Lower lobe of right lung (tissue), 2 donors: Measurements from ENCODE around the gene LIN52. TPM values are rescaled to one million over a fixed set of nuclear protein-coding genes. Genes with fewer than 3 reads are reported as not detected.

ENCODE experiments used
- ATAC-seq, 2 donors: fragments of 200-7000 bp; cut with Tn5 transposase; one replicate each; pipeline ENCODE4 v1.9.1; 2020 to 2022; ENCODE audit warnings: mild to moderate bottlenecking in 2 of 2, moderate library complexity in 2 of 2
- DNase-seq: peaks from one replicate; pipeline ENCODE4 v3.0.0-alpha.2; 2020
- H3K27ac ChIP-seq: fragments of 200-600 bp; one replicate; pipeline ENCODE4 v1.8.0; 2022
- H3K27me3 ChIP-seq: fragments of 200-600 bp; one replicate; pipeline ENCODE4 v1.8.0; 2022; ENCODE audit warnings: low read depth
- H3K36me3 ChIP-seq: fragments of 200-600 bp; one replicate; pipeline ENCODE4 v1.8.0; 2022; ENCODE audit warnings: mild to moderate bottlenecking
- H3K4me1 ChIP-seq: fragments of 200-600 bp; one replicate; pipeline ENCODE4 v1.8.0; 2022
- H3K4me3 ChIP-seq: fragments of 200-600 bp; one replicate; pipeline ENCODE4 v1.8.0; 2022; ENCODE audit warnings: mild to moderate bottlenecking
- H3K9me3 ChIP-seq: fragments of 200-600 bp; one replicate; pipeline ENCODE4 v1.8.0; 2022
- intact Hi-C: fragments of 100-400 bp; cut with DNase I; formaldehyde crosslinking; loops from one replicate; pipeline ENCODE4 v1.11.0; 2022
- total RNA-seq: library from RNA; stranded (reverse); fragmentation: NEBNext Ultra II Directional; extraction: Animal tissue kit (Norgen Biotek cat#: 25700); gene quantifications from one replicate; pipeline ENCODE4 v1.2.1, GENCODE V29; 2021
- TF ChIP-seq, protein P1 (sequence below): fragments of 200-600 bp; IDR thresholded peaks from one replicate; pipeline ENCODE4 v1.8.0; 2022; ENCODE audit warnings: antibody characterized with exemption, mild to moderate bottlenecking
- donor health status: DM: no; HTN: yes; CAD: no; lungs with severe emphysema.

The LIN52 gene
- total RNA-seq, 1 donor from 2014 or later, result 7.9 TPM

DNA sequence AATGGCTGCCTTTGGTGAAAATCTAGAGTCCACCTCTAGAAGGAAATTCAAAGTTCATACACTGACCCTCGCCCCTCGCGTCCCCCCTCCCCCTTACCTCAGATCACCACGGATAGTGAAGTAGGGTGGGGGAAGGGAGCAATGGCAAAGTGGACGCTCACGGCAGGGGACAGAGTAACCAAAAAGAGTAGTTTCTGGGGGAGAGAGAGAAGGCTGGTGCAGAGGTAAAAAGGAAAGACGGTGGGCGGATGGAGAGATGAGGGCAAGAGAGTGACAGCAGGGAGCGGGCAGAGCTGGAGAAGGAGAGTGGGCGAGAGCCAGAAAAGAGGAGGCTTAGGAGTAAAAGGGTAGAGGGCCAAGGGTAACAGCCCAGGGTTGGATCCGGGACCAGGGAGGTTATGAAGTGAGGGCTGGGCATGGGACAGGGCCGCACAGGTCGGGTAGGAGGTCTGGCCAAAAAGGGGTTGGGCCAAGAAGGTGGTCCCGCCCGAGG lies 926 bp upstream of the LIN52 start:
- ATAC-seq (peak; percentile 36 to 41), DNase-seq (no peak)
- Histone ChIP-seq H3K4me3 (peak overlapping the region; percentile 92), H3K36me3 (no peaks in the 10 kb centered on the region), H3K4me1 (peaks cover 34% of the 10 kb centered on the region), H3K9me3 (no peaks in the 10 kb centered on the region), H3K27ac (peak overlapping the region; percentile 86), H3K27me3 (no peaks in the 10 kb centered on the region)
- intact Hi-C loops, result no loop called here
- TF ChIP-seq, protein P1, sequence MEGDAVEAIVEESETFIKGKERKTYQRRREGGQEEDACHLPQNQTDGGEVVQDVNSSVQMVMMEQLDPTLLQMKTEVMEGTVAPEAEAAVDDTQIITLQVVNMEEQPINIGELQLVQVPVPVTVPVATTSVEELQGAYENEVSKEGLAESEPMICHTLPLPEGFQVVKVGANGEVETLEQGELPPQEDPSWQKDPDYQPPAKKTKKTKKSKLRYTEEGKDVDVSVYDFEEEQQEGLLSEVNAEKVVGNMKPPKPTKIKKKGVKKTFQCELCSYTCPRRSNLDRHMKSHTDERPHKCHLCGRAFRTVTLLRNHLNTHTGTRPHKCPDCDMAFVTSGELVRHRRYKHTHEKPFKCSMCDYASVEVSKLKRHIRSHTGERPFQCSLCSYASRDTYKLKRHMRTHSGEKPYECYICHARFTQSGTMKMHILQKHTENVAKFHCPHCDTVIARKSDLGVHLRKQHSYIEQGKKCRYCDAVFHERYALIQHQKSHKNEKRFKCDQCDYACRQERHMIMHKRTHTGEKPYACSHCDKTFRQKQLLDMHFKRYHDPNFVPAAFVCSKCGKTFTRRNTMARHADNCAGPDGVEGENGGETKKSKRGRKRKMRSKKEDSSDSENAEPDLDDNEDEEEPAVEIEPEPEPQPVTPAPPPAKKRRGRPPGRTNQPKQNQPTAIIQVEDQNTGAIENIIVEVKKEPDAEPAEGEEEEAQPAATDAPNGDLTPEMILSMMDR, result no peak

DNA sequence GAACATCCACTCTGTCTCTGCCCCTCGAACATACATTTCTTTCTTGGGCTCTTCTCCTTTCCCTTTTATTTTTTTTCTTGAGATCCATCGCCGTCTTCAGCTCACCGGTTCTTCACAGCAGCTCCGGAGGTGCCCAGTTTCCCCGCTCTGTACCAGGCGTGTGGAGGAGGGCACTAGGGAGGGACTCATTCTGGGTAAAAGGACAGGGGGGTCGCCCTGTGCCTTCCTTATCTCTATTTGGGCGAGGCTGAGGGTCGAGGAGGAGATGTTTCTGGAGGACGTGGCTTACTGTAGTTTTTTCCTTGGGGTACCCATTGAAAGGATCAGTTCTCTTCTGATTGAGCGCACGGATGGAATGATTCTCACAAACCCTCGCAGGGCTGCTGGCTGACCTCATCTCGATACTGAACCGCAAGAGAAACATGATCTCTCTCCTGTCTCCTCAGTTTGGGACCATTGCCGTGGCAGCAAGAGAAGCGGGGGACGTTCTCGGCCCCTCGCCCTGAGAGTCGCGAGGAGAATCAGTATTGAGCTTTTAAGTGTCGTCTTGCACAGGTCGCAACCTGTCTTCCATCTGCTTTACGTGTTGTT lies 386 bp downstream of the LIN52 start:
- Histone ChIP-seq H3K27me3 (no peaks in the 10 kb centered on the region), H3K9me3 (no peaks in the 10 kb centered on the region), H3K4me3 (peak overlapping the region; percentile 92), H3K36me3 (no peaks in the 10 kb centered on the region), H3K4me1 (peaks cover 34% of the 10 kb centered on the region), H3K27ac (peak overlapping the region; percentile 78)
- TF ChIP-seq, protein P1, result no peak
- intact Hi-C loops, result no loop called here
- DNase-seq (no peak), ATAC-seq (peak; percentile 2 to 27)

DNA sequence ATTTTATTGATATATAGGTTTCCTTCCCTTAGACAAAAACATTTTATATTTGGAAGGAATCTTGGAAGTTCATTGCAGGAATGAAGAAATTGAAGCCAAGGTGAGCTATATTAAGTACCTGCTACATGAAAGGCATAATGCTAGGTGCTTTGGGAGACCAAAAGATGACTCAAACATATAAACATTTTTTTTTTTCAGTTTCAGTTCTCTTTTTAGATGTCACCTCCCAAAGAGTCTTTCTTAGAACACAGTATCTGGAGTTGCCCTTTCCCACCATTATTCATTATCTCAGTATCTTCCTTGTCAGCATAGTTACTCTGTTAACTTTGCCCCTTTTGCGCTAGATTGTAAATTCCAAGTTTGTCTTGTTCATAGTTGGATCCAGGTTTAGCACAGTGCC lies 1.1 kb downstream of the LIN52 start:
- TF ChIP-seq, protein P1, result no peak
- Histone ChIP-seq H3K9me3 (no peaks in the 10 kb centered on the region), H3K4me3 (peak overlapping the region; percentile 92), H3K36me3 (no peaks in the 10 kb centered on the region), H3K27me3 (no peaks in the 10 kb centered on the region), H3K27ac (no peak overlapping the region), H3K4me1 (peaks cover 34% of the 10 kb centered on the region)
- DNase-seq (no peak), ATAC-seq (no peak)
- intact Hi-C loops, result no loop called here

DNA sequence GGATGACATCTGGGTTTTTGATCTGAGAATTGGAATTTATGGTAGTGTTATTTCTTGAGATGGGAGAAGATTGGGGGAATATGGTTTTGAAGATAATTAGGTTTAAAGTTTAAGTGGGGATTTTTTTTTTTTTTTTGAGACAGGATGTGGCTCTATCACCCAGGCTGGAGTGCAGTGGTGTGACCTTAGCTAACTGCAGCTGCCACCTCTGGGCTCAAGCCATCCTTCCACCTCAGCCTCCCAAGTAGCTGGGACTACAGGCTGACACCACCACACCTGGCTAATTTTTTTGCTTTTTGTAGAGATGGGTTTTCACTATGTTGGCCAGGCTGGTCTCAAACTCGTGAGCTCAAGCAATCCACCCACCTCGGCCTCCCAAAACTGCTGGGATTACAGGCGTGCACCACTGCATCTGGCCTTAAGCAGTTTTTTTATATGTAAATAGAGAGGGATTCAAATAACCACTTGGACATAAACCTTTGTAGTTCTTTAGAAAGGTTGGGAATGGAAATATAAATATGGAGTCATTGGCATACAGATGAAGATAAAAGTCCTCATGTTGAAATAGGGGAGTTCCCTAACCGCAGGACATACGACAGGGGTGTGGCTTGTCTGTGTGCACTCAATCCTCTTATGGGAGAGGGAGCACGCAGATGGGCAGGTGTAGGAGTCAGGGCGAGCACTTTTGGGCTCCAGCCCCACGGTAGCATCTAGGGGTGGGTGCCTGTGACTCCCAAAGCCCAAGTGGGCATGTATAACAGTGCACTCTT lies 4.7 kb downstream of the LIN52 start:
- H3K9me3 ChIP-seq, result no peaks in the 10 kb centered on the region
- H3K4me1 ChIP-seq, result peaks cover 15% of the 10 kb centered on the region
- ATAC-seq, result no peak
- intact Hi-C loops, result no loop called here
- peaks cover 22% of the 10 kb centered on the region for H3K36me3 ChIP-seq
- no peak overlapping the region for H3K27ac ChIP-seq
- no peak overlapping the region for H3K4me3 ChIP-seq
- TF ChIP-seq, protein P1, result no peak
- no peak for DNase-seq
- H3K27me3 ChIP-seq, result no peaks in the 10 kb centered on the region

DNA sequence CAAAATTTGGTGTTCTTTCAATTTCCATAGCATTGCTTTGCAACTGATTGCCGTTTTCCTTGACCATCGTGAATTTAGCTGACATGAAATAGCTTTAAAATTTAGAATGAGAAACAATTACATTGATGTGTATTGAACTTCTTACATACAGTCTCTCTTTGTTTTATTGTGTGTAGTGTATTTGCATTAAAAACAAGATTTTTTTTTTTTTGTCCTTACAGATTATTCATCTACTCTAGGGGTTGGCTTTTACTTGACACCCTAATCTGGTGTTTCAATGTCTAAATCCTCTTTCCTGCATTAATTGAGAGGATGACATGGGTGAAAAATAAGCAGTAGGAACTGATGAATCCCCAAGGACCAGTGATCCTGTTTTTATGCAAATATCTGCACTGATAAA lies 20.6 kb downstream of the LIN52 start:
- intact Hi-C loops, result no loop called here
- DNase-seq, result no peak
- TF ChIP-seq, protein P1, result no peak
- Histone ChIP-seq H3K27me3 (no peaks in the 10 kb centered on the region), H3K9me3 (no peaks in the 10 kb centered on the region), H3K4me1 (no peaks in the 10 kb centered on the region), H3K27ac (no peak overlapping the region), H3K4me3 (no peak overlapping the region), H3K36me3 (peaks cover 64% of the 10 kb centered on the region)
- ATAC-seq, result no peak
